HG03442 (cell line): ENCODE data around the gene NDST4.

Experiments used
- ATAC-seq: cut with Tn5 transposase; IDR thresholded peaks from one replicate; pipeline ENCODE4 v1.9.1; 2021; ENCODE audit warnings: mild to moderate bottlenecking, moderate library complexity; ENCODE audit not compliant: unreplicated experiment

NDST4 gene

DNA sequence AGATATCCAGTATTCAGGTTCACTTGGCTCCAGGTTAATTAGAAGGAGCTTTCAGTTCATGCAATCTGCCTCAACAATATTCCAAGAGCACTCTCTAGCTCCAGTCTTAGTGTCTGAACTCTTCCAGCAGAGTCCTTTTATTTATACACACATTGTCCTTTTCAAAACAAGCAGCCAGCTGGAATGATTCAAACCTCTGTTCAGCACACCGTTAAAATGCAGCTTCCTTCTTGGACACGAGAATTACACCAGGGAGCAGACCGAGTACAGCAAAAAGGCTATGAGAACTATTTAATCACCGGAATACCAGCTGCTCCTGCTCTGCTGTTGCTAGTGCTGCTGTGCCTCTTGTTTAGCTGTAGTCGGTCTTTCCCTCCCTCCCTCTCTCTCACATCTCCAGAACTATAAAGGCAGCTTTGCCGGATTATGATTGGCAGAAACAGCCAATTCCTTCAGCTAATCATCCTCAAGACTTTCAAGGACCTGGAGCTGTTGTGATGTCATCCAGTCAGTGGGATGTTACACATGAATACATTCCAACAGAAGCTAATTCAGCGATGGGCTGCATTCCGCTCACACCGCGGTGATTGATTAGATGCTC is at the start of gene NDST4:
NDST4 (minus strand) TSS at position 115 of the 601 bp plus-strand sequence. CDS start 36,584 bp downstream, outside the sequence.
- ATAC-seq = no peak

GRCh38 chr4:115159141-115159540 is 45.7 kb upstream of the NDST4 start:
- ATAC-seq = no peak

DNA sequence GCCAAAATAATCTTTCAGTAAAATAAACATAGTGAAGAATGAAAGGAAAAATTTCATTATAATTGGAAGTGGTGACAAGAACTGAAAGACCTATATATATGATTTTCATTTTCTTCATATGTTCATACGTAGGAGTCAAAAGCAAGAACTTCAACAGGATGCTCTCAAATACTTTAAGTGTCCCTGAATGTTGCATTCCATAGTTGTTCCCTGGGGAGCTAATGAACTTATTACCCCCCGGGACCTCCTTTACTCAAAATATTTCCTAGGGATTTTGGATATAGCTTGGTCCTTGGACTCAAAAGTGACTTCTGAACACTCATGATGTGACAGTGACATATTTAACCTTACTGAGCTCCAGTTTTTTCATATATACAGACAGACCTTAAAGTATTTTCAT is 44.9 kb upstream of the NDST4 start:
- ATAC-seq = no peak

GRCh38 chr4:115154826-115155225 is 41.4 kb upstream of the NDST4 start:
- no peak for ATAC-seq

GRCh38 chr4:115152965-115153364 is 39.5 kb upstream of the NDST4 start:
- ATAC-seq = no peak

- peak; percentile 81 for ATAC-seq
Measured at GRCh38 chr4:115152081-115152480, 38.7 kb upstream of the NDST4 start.

- no peak for ATAC-seq
Measured at GRCh38 chr4:115149106-115149505, 35.7 kb upstream of the NDST4 start.

DNA sequence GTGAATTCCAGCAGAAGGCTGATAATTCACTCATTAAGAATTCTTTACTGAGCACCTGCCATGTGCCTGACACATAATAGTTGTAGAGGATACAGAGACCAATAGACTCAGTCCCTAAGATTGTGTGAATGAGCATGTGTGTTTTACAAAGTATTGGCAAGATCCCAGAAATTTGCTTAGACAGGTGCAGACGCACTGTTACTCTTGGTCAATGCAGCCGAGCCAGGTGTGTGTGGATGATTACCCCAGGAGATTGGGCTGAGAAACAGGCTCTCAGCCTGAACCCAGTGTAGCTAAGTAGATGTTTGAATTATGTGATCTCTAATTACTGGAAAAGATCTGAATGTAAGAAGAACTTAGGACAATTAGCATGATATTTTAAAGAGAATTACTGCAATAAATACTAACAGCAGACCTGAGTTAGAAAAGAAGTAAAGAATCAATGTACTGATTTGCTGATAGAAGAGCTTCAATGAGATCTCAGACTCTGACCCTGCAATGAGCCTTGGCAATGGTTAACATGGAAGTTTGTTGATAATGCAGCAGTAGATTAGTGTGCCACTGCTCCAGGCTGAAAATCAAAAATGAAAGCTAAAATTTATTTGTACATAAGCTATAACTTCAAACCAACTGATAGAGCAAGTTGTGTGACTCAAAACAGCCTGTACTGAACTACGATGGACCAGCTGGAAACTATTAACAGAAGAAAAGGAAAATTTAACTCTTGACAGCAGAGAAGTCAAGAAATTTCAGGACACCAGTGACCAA is 32.2 kb upstream of the NDST4 start:
- ATAC-seq = no peak

DNA sequence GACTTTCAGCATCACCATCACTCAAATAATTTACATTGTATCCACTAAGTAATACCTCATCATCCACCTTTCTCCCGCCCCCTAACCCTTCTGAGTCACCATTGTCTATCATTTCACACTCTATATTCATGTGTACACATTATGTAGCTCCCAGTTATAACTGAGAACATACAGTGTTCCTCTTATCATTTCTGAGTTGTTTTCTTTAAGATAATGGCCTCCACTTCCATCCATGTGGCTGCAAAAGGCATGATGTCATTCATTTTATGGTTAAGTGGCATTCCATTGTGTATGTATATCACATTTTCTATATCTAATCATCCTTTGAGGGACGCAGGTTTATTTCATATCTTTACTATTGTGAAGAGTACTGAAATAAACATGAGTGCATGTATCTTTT is 14.6 kb upstream of the NDST4 start:
- ATAC-seq = no peak

- no peak for ATAC-seq
Measured at GRCh38 chr4:115126491-115126890, 13.1 kb upstream of the NDST4 start.

DNA sequence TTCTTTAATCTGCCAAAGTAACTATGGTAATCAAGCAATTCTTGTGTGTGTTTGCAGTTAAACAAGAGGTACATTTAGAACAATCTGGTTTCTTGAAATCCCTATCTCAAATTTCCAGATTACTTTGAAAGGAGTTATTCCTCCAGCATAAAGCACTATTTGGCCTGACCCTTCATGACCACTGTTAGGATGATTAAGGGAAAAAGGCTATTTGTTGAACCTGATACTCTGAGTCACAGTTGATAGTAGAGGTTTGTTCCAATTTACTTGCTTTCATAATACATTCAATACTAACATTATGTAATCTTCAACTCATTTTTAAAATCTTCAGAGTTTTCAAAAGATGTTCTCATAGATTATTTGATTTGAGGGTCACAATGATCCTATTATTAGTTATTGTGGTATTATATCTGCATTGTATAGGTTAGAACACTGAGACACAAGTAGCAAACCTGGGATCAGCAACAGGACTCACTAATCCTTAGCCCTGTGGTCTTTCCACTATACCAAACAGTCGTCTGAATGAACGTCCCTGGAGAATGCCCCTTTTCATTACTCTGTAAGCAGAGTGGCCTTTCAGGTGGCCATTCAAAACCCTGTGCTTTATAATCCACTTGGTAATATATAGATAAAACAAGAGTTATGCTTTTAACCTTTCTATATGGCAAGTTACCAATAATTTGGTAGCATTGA is 8.1 kb upstream of the NDST4 start:
- ATAC-seq = no peak

DNA sequence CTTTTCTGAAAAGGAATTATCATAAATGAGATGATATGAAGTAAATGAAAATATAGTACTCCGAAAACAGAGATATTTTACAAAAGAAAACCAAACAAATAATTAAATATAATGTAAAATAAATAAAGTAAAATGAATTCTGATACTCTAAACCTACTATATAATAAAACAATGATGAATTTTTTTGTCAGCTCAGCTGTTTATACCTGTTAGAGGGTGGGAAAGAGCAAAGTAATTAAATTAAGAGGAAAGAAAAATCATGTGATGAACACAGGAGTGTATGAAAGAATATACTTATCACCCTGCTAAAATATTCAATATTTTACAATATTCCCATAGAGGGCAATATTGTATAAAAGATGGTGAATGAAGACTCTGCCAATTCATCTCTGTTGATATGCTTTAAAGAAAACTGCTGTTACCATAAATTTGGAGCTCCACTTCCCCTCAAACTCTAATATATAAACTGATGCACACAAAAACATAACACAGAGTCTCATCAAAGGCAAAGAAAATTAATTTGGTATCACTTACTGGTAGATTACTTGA is 6.5 kb upstream of the NDST4 start:
- ATAC-seq = no peak

- no peak for ATAC-seq
Measured at GRCh38 chr4:115117651-115118050, 4.2 kb upstream of the NDST4 start.

- no peak for ATAC-seq
Measured at GRCh38 chr4:115110191-115111181, 2.9 kb downstream of the NDST4 start.

DNA sequence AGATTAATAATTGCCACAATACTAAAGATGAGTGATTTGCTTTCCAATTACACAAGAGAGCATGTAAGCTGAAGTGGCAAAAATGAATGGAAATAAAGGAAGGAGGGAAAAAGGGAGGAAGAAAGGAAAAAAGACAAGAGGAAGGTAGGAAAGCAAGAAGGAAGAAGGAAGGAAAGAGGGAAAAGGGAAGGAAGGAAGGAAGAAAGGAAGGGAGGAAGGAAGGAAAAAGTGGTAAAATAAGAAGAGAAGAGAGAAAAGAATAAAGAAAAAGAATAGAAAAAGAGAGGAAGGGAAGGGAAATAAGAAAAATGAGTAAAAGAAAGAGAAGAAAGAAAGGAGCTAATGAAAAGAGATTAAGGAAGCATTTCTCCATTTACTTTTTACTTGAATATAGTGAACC is 4.6 kb downstream of the NDST4 start:
- no peak for ATAC-seq

DNA sequence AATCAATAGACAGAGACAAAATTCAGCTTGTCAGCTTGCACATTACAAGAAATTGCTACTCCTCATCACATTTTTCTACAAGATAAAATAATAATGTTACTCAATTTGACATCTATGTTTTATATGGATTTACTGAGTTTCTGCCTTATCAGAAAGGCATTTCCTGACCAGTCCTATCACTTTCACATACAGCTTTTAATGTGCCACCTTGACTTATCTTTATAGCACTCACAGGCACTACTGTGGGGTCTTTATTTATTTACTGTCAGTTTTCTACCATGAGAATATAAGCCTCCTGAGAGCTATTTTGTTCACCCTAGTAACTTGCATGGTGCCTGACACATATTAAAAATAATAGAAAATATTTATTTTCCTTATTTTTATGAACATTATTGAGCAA is 6.0 kb downstream of the NDST4 start:
- no peak for ATAC-seq

- ATAC-seq = no peak
Measured at GRCh38 chr4:115101675-115102074, 11.7 kb downstream of the NDST4 start.

DNA sequence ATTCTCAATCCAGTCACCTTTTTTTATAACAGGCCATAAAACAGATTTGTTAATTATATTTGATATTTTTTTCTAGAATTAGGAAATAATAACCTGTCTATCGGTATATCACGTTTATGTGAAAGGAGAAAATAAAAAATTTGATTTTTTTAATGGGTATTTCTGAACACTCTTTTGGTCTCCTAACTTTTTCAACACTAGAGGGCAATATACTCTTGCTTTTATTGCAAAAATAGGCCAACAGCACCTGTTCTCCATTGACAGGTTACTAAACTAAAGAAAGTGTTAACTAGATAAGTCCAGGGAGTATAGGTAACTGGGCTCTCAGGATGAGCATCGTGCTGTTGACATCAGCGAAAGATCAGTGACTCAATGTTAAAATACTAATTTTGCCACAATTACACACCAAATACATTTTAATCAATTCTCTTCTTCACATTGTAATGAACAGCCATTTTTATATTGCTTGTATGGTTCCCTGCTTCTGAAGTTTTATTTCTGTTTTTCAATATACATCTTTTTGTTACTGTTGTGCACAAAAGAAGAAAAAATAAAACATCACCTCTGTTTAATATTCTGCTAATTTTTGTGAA is 22.8 kb downstream of the NDST4 start:
- ATAC-seq = peak; percentile 74

DNA sequence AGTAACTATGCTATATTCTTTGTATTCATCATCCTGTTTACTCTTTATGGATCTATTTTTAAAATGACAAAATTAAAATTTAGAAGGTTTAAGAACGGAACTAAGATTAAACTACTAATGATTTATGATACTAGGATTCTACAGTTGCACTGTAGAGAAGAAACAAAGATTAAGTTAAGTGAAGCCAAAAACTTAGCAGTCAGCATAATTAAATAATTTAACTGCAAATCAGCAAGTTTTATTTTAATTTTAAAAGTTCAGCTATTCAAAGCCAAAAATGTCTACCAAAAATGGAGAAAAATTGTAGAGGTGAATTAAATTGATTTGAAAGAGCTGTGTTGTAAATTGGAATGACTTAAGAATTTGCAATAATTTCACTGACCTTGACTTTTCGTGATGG is 30.8 kb downstream of the NDST4 start:
- no peak for ATAC-seq

DNA sequence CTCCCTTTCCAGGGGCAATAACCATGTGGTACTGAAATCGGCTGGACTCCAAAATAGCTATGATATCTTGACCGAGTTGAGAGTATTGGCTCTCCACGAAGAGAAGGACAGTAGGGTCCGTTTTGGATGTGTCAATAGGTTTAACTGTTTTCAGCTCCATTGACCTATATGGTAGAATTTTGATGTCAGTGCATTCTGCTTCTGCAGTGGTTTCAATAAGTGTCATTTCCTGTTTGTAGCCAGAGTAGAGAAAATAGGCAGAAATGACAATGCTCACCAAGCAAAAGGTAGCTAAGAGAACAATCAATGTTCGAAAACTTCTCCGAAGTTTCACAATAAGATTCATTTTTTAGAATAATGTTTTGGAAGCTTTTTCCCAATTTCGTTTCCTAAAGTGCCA is 36.7 kb downstream of the NDST4 start:
- ATAC-seq = no peak
